Liver (tissue), 9 donors: ENCODE measurements around the gene HNRNPUL1. TPM values are rescaled to one million over a fixed set of nuclear protein-coding genes. Genes with fewer than 3 reads are reported as not detected.

Experiments used
- DNase-seq: peaks from one replicate; pipeline ENCODE4 v3.0.0-alpha.2; 2017; ENCODE audit warnings: low spot score
- H3K27ac ChIP-seq, 2 donors: one replicate each; pipeline ENCODE4 v1.7.0; 2013; ENCODE audit warnings: inconsistent platforms in 2 of 2, low read length in 2 of 2, control low read depth in 1 of 2, low read depth in 1 of 2, mild to moderate bottlenecking in 1 of 2
- H3K27me3 ChIP-seq, 4 donors: one replicate each; pipeline versions ENCODE4 v1.6.1 to v1.7.0; 2013; ENCODE audit warnings: low read length in 3 of 4, inconsistent platforms in 1 of 4, mild to moderate bottlenecking in 1 of 4, moderate library complexity in 1 of 4; ENCODE audit not compliant: control insufficient read depth in 4 of 4, insufficient read depth in 4 of 4
- H3K36me3 ChIP-seq, 4 donors: one replicate each; pipeline versions ENCODE4 v1.6.1 to v1.7.0; 2013; ENCODE audit warnings: low read length in 3 of 4, mild to moderate bottlenecking in 3 of 4, low read depth in 1 of 4, moderate library complexity in 1 of 4; ENCODE audit not compliant: control insufficient read depth in 4 of 4, insufficient read depth in 3 of 4
- H3K4me1 ChIP-seq, 4 donors: one replicate each; pipeline versions ENCODE4 v1.6.1 to v1.7.0; 2013; ENCODE audit warnings: low read length in 3 of 4, mild to moderate bottlenecking in 3 of 4, moderate library complexity in 1 of 4; ENCODE audit not compliant: control insufficient read depth in 4 of 4, insufficient read depth in 4 of 4
- H3K4me3 ChIP-seq, 3 donors: one replicate each; pipeline versions ENCODE4 v1.6.1 to v1.7.0; 2013; ENCODE audit warnings: low read length in 3 of 3, control low read depth in 1 of 3, low read depth in 1 of 3, mild to moderate bottlenecking in 1 of 3
- H3K9ac ChIP-seq, 2 donors: one replicate each; pipeline ENCODE4 v1.7.0; 2013; ENCODE audit warnings: low read length in 2 of 2, mild to moderate bottlenecking in 2 of 2, moderate library complexity in 2 of 2, control low read depth in 1 of 2, low read depth in 1 of 2
- H3K9me3 ChIP-seq, 4 donors: one replicate each; pipeline versions ENCODE4 v1.6.1 to v1.7.0; 2013; ENCODE audit warnings: low read length in 3 of 4; ENCODE audit not compliant: control insufficient read depth in 4 of 4
- EGR1 ChIP-seq, 2 donors: IDR thresholded peaks; 2 replicates each; pipeline ENCODE4 v1.6.1; 2016 to 2018; ENCODE audit warnings: antibody characterized with exemption in 2 of 2, low read depth in 2 of 2
- FOXA1 ChIP-seq: IDR thresholded peaks from 2 replicates; pipeline ENCODE4 v1.6.1; 2016; ENCODE audit warnings: antibody characterized with exemption
- FOXA2 ChIP-seq: IDR thresholded peaks from 2 replicates; pipeline ENCODE4 v1.6.1; 2016; ENCODE audit warnings: antibody characterized with exemption
- GABPA ChIP-seq, 2 donors: IDR thresholded peaks in 1 of 2; conservative IDR thresholded peaks in 1 of 2; 2 replicates each; pipeline ENCODE4 v1.6.1; 2016; ENCODE audit warnings: antibody characterized with exemption in 2 of 2, mild to moderate bottlenecking in 1 of 2, moderate library complexity in 1 of 2
- HNF4A ChIP-seq, 2 donors: conservative IDR thresholded peaks; 2 replicates each; pipeline ENCODE4 v1.6.1; 2016; ENCODE audit warnings: antibody characterized with exemption in 2 of 2, mild to moderate bottlenecking in 2 of 2
- HNF4G ChIP-seq: IDR thresholded peaks from 2 replicates; pipeline ENCODE4 v1.6.1; 2016; ENCODE audit warnings: antibody characterized with exemption
- JUND ChIP-seq, 2 donors: IDR thresholded peaks; 2 replicates each; pipeline ENCODE4 v1.6.1; 2016; ENCODE audit warnings: antibody characterized with exemption in 2 of 2
- NR2F2 ChIP-seq: IDR thresholded peaks from 2 replicates; pipeline ENCODE4 v1.6.1; 2016; ENCODE audit warnings: antibody characterized with exemption
- RAD21 ChIP-seq, 2 donors: IDR thresholded peaks; 2 replicates each; pipeline ENCODE4 v1.6.1; 2016; ENCODE audit warnings: antibody characterized with exemption in 2 of 2, mild to moderate bottlenecking in 2 of 2
- RXRA ChIP-seq, 2 donors: IDR thresholded peaks; 2 replicates each; pipeline ENCODE4 v1.6.1; 2017 to 2018; ENCODE audit warnings: antibody characterized with exemption in 2 of 2, mild to moderate bottlenecking in 1 of 2
- SP1 ChIP-seq: IDR thresholded peaks from 2 replicates; pipeline ENCODE4 v1.6.1; 2018; ENCODE audit warnings: antibody characterized with exemption, mild to moderate bottlenecking
- TAF1 ChIP-seq: conservative IDR thresholded peaks from 2 replicates; pipeline ENCODE4 v1.6.1; 2016; ENCODE audit warnings: antibody characterized with exemption, mild to moderate bottlenecking
- WGBS: extraction: QIAGEN DNeasy Blood & Tissue Kit; methylation state at CpG from one replicate; pipeline ENCODE4 v1.1.7; 2013; 5-methylcytosine and 5-hydroxymethylcytosine counted together
- polyA plus RNA-seq, 2 donors: library from polyadenylated mRNA; stranded (reverse) in 1 of 2; unstranded in 1 of 2; fragments of 200-250 nt in 1 of 2; fragments of >200 nt in 1 of 2; fragmentation: Nextera tagmentation in 1 of 2; extraction: Ambion mirVana in 1 of 2; gene quantifications; one replicate each; pipeline versions ENCODE4 v1.2.1 to v1.2.3, GENCODE V29; 2013 to 2015
- total RNA-seq, 2 donors: library from RNA; depleted of rRNA; stranded (reverse); fragments of >200 nt; gene quantifications; one replicate each; pipeline ENCODE4 v1.2.3, GENCODE V29; 2014
- TF ChIP-seq, protein P1 (sequence below): IDR thresholded peaks from 2 replicates; pipeline ENCODE4 v1.6.1; 2016; ENCODE audit warnings: antibody characterized with exemption
- TF ChIP-seq, protein P2 (sequence below): fragments of 150-350 bp; IDR thresholded peaks from 2 replicates; pipeline ENCODE4 v1.5.1; 2017; ENCODE audit warnings: improper control_type of control experiment, low read depth, low read length; ENCODE audit not compliant: missing input control
- TF ChIP-seq, protein P3 (sequence below): IDR thresholded peaks from 2 replicates; pipeline ENCODE4 v1.6.1; 2016; ENCODE audit warnings: antibody characterized with exemption
- TF ChIP-seq, protein P4 (sequence below): IDR thresholded peaks from 2 replicates; pipeline ENCODE4 v1.6.1; 2016; ENCODE audit warnings: antibody characterized with exemption
- TF ChIP-seq, protein P5 (sequence below): IDR thresholded peaks from 2 replicates; pipeline ENCODE4 v1.6.1; 2016; ENCODE audit warnings: antibody characterized with exemption, mild to moderate bottlenecking
- donor health status: healthy.
- donor health status: healthy.
- donor health status: healthy.
- donor health status: healthy.
- donor health status: healthy.

Gene HNRNPUL1
- total and polyA plus RNA-seq, 4 donors = 34.9 to 80.2 (median 45.7) TPM

DNA sequence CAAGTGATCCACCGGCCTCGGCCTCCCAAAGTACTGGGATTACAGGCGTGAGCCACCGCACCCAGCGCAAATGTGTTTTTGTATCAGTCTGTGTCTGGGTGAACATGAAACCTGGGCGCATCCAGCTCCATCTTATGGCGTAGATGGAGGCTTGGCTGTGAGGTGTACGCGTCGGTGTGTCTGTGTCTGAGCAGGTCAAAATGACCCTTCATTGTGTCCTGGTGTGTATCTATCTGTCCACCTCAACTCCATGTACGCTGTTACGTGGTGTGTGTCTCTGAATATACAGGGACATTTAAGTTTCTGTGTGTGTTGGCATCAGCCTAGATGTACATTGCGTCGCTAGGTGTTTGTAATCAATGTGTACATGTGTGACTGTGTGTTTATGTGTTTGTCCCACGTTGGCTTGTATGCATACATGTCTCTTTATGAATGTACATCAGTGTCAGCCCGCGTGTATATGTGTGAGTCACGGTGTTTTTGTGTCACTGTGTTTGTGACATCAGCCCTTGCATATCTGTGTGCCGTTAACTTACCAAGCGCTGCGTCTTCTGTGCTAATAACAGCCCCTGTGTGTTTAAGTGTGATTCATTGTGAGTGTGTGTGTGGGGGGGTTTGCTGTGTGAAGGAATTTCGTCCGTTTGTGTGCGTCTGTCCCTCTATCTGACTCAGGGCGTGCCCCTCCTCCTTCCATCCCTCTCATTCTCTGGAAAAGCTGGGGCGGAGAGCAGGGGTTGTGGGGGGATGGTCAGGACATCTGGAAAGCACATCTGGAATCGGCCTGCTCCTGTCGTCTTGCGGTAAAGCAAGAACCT, 38.7 kb upstream of the HNRNPUL1 start (continued):
- TF ChIP-seq JUND (IDR thresholded peaks at IDR 0.05) = no peak
- no peak for TF ChIP-seq EGR1 (IDR thresholded peaks at IDR 0.05; ENCODE audit: low read depth in 2 of 2)
- TF ChIP-seq HNF4G = no peak
- no peak for TF ChIP-seq NR2F2
- no peak for TF ChIP-seq GABPA (IDR thresholded peaks at IDR 0.05 in 1 of 2, conservative IDR thresholded peaks at IDR 0.05 in 1 of 2)
- TF ChIP-seq HNF4A (conservative IDR thresholded peaks at IDR 0.05) = no peak
- no peak for TF ChIP-seq FOXA1

DNA sequence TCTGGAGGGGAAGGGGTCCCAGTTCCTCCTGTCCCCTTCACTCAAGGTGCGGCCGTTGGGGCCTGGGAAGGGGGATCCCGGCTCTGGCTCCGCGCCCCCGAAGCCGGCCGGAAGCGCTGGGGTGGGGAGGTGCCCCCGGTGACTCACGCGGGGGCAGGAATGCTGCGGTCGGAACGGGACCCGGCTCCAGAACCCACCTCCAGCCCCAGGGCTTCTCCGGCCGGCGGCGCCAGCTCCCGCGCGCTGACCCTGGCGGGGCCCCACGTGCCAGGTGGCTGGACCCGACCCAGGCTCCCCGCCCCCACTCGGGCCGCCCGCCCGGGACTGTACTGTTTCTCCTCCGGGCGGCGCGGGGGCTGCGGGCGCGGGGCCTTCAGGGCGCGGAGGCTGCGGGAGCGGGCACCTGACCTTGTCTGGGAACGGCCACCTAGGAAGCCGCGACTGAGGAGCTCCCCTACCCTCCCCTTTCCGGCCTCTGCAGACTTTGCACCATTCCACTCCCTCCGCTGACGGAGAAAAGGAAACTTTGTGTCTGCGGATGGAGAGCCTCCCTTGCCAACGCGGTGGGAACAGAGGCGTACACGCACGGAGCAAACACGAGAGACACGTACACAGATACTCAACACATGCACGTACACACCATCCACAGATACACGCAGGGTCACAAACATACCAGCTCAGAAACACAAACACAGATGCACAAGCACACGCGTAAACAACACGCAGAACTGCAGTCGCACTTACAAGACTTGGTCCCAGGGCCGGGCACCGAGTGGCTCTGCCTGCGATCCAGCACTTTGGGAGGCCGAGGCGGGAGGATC, 37.9 kb upstream of the HNRNPUL1 start:
- H3K27me3 ChIP-seq = no peaks in the 10 kb centered on the region
- peaks cover 0 to 11% (median 7%) of the 10 kb centered on the region in 4 donors for H3K4me1 ChIP-seq
- H3K9me3 ChIP-seq = no peaks in the 10 kb centered on the region
- H3K27ac ChIP-seq = peak overlapping the region; percentile 68
- no peaks in the 10 kb centered on the region for H3K36me3 ChIP-seq
- peak overlapping the region in 1 of 2 donors; percentile 39 for H3K9ac ChIP-seq
- 7% methylated on average over 67 of the region's 67 CpGs for WGBS
- peak overlapping the region; percentile 60 to 80 (median 64) for H3K4me3 ChIP-seq
- DNase-seq = peak; percentile 46
- TF ChIP-seq, protein P1, sequence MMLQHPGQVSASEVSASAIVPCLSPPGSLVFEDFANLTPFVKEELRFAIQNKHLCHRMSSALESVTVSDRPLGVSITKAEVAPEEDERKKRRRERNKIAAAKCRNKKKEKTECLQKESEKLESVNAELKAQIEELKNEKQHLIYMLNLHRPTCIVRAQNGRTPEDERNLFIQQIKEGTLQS = no peak
- TF ChIP-seq SP1 (peak; percentile 25), FOXA2 (no peak), HNF4A (conservative IDR thresholded peaks at IDR 0.05) (peak; percentile 54 to 66), HNF4G (peak; percentile 33)

DNA sequence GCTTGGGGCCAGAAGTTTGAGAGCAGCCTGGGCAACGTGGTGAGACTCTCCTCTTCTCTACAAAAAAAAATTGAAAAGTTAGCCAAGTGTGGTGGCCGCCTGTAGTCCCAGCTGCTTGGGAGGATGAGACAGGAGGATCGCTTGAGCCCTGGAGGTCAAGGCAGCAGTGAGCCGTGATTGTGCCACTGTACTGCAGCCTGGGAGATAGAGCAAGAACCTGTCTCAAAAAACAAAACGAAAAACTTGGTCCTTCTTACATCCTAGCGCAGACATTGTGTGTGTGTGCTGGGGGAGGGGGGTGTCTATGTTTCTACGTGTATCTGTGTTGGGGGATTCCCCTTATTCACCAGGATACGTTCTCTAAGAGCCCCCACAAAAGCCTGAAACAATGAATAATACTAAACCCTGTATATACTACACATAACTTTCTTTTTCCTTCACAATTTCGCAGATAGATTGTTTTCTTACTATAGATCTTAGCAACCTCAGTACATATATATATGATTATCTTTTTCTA, 37.2 kb upstream of the HNRNPUL1 start:
- no peaks in the 10 kb centered on the region for H3K9me3 ChIP-seq
- DNase-seq = no peak
- 68% methylated on average over 9 of the region's 9 CpGs for WGBS
- peaks cover 0 to 11% (median 7%) of the 10 kb centered on the region in 4 donors for H3K4me1 ChIP-seq
- peak overlapping the region; percentile 68 for H3K27ac ChIP-seq
- no peaks in the 10 kb centered on the region for H3K27me3 ChIP-seq
- H3K36me3 ChIP-seq = no peaks in the 10 kb centered on the region
- H3K9ac ChIP-seq = no peak overlapping the region
- H3K4me3 ChIP-seq = peak overlapping the region in 2 of 3 donors; percentile 64 to 80
- no peak for TF ChIP-seq EGR1 (IDR thresholded peaks at IDR 0.05; ENCODE audit: low read depth in 2 of 2)
- no peak for TF ChIP-seq RAD21 (IDR thresholded peaks at IDR 0.05)
- TF ChIP-seq, protein P2, sequence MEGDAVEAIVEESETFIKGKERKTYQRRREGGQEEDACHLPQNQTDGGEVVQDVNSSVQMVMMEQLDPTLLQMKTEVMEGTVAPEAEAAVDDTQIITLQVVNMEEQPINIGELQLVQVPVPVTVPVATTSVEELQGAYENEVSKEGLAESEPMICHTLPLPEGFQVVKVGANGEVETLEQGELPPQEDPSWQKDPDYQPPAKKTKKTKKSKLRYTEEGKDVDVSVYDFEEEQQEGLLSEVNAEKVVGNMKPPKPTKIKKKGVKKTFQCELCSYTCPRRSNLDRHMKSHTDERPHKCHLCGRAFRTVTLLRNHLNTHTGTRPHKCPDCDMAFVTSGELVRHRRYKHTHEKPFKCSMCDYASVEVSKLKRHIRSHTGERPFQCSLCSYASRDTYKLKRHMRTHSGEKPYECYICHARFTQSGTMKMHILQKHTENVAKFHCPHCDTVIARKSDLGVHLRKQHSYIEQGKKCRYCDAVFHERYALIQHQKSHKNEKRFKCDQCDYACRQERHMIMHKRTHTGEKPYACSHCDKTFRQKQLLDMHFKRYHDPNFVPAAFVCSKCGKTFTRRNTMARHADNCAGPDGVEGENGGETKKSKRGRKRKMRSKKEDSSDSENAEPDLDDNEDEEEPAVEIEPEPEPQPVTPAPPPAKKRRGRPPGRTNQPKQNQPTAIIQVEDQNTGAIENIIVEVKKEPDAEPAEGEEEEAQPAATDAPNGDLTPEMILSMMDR = no peak
- no peak for TF ChIP-seq RXRA (IDR thresholded peaks at IDR 0.05)
- TF ChIP-seq NR2F2 = no peak
- TF ChIP-seq HNF4A (conservative IDR thresholded peaks at IDR 0.05) = no peak
- TF ChIP-seq, protein P3, sequence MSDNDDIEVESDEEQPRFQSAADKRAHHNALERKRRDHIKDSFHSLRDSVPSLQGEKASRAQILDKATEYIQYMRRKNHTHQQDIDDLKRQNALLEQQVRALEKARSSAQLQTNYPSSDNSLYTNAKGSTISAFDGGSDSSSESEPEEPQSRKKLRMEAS = no peak
- TF ChIP-seq, protein P1 = no peak
- TF ChIP-seq GABPA (IDR thresholded peaks at IDR 0.05 in 1 of 2, conservative IDR thresholded peaks at IDR 0.05 in 1 of 2) = no peak
- TF ChIP-seq FOXA1 = no peak
- no peak for TF ChIP-seq HNF4G
- TF ChIP-seq, protein P4, sequence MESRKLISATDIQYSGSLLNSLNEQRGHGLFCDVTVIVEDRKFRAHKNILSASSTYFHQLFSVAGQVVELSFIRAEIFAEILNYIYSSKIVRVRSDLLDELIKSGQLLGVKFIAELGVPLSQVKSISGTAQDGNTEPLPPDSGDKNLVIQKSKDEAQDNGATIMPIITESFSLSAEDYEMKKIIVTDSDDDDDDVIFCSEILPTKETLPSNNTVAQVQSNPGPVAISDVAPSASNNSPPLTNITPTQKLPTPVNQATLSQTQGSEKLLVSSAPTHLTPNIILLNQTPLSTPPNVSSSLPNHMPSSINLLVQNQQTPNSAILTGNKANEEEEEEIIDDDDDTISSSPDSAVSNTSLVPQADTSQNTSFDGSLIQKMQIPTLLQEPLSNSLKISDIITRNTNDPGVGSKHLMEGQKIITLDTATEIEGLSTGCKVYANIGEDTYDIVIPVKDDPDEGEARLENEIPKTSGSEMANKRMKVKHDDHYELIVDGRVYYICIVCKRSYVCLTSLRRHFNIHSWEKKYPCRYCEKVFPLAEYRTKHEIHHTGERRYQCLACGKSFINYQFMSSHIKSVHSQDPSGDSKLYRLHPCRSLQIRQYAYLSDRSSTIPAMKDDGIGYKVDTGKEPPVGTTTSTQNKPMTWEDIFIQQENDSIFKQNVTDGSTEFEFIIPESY = no peak
- TF ChIP-seq JUND (IDR thresholded peaks at IDR 0.05) = no peak
- TF ChIP-seq FOXA2 = no peak
- no peak for TF ChIP-seq TAF1
- TF ChIP-seq, protein P5, sequence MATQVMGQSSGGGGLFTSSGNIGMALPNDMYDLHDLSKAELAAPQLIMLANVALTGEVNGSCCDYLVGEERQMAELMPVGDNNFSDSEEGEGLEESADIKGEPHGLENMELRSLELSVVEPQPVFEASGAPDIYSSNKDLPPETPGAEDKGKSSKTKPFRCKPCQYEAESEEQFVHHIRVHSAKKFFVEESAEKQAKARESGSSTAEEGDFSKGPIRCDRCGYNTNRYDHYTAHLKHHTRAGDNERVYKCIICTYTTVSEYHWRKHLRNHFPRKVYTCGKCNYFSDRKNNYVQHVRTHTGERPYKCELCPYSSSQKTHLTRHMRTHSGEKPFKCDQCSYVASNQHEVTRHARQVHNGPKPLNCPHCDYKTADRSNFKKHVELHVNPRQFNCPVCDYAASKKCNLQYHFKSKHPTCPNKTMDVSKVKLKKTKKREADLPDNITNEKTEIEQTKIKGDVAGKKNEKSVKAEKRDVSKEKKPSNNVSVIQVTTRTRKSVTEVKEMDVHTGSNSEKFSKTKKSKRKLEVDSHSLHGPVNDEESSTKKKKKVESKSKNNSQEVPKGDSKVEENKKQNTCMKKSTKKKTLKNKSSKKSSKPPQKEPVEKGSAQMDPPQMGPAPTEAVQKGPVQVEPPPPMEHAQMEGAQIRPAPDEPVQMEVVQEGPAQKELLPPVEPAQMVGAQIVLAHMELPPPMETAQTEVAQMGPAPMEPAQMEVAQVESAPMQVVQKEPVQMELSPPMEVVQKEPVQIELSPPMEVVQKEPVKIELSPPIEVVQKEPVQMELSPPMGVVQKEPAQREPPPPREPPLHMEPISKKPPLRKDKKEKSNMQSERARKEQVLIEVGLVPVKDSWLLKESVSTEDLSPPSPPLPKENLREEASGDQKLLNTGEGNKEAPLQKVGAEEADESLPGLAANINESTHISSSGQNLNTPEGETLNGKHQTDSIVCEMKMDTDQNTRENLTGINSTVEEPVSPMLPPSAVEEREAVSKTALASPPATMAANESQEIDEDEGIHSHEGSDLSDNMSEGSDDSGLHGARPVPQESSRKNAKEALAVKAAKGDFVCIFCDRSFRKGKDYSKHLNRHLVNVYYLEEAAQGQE = no peak
